22Rv1 (cell line): ENCODE results near the gene ATP2B3.

Experiments used
- ZFX ChIP-seq: fragments of 450-650 bp; IDR thresholded peaks from 2 replicates; pipeline ENCODE4 v1.6.1; 2017; ENCODE audit warnings: antibody characterized with exemption, borderline replicate concordance
- TF ChIP-seq, protein P1 (sequence below): fragments of 450-650 bp; IDR thresholded peaks from 2 replicates; pipeline ENCODE4 v1.5.1; 2017; ENCODE audit warnings: mild to moderate bottlenecking

DNA sequence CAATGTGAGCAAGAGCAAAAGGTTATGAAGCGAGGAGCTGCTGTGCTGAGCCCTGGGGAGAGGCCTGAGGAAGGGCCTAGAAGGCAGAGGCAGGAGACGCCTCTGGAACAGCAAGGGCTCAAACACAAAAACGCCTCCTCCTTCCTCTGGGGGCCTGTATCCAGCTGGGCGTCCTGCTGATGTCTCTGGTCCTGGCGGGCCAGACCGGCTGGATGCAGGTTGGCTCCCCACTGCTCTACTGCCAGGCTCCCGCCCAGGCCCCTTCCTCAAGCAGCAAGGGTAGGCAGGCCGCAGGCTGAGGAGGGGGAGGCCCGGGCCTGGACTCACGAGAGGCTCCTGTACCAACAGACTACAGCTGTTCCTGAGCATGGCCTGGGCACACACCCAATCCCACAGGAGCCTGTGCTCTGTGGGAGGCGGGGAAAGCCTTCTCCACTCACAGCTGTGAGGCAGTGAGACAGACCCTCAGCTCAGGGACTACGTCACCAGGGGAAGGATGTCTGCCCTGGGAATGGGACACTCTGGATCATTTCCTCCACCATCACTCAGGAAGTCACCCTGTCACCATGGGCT lies 49.3 kb upstream of the ATP2B3 start:
- TF ChIP-seq ZFX = no peak
- TF ChIP-seq, protein P1, sequence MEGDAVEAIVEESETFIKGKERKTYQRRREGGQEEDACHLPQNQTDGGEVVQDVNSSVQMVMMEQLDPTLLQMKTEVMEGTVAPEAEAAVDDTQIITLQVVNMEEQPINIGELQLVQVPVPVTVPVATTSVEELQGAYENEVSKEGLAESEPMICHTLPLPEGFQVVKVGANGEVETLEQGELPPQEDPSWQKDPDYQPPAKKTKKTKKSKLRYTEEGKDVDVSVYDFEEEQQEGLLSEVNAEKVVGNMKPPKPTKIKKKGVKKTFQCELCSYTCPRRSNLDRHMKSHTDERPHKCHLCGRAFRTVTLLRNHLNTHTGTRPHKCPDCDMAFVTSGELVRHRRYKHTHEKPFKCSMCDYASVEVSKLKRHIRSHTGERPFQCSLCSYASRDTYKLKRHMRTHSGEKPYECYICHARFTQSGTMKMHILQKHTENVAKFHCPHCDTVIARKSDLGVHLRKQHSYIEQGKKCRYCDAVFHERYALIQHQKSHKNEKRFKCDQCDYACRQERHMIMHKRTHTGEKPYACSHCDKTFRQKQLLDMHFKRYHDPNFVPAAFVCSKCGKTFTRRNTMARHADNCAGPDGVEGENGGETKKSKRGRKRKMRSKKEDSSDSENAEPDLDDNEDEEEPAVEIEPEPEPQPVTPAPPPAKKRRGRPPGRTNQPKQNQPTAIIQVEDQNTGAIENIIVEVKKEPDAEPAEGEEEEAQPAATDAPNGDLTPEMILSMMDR = no peak
